PFSK-1 (cell line): ENCODE results near the gene OLIG1.

Experiments used
- POLR2AphosphoS5 ChIP-seq: IDR thresholded peaks from 2 replicates; pipeline ENCODE4 v1.6.1; 2012; ENCODE audit warnings: low read depth, mild to moderate bottlenecking, control low read depth, low read length, moderate library complexity
- SIN3A ChIP-seq: IDR thresholded peaks from 2 replicates; pipeline ENCODE4 v1.6.1; 2012; ENCODE audit warnings: mild to moderate bottlenecking, low read length, moderate library complexity, borderline replicate concordance; ENCODE audit not compliant: insufficient read depth
- TAF1 ChIP-seq: IDR thresholded peaks from 2 replicates; pipeline ENCODE4 v1.6.1; 2012; ENCODE audit warnings: low read length, control low read depth, borderline replicate concordance; ENCODE audit not compliant: insufficient read depth
- TF ChIP-seq, protein P1 (sequence below), 2 experiments: IDR thresholded peaks; 2 replicates each; pipeline versions ENCODE4 v1.6.1 to v1.8.0; 2011 to 2012; ENCODE audit warnings: low read depth in 2 of 2, low read length in 2 of 2, control low read depth in 1 of 2, inconsistent platforms in 1 of 2, mild to moderate bottlenecking in 1 of 2, moderate library complexity in 1 of 2; ENCODE audit not compliant: insufficient read depth in 1 of 2

DNA sequence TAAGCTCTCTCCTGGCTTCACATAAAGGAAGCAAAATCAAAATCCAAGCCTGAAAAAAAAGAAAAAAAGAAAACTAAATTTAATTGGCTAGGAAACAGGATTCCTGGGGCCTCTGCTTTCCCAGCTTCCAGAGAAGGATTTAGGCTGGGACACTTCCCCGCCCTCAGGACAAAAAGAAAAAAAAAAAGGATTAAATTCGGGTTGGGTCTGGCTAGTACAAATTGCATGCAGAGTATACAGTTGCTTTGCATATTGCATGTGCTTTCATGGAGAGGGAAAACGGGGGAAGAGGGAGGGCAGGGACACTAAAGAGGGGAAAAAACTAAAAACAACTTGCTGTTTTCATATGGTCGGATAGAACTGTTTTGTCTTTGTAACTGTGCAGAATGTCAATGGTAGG lies 42.7 kb downstream of the OLIG1 start:
- no peak for TF ChIP-seq POLR2AphosphoS5
- TF ChIP-seq, protein P1, sequence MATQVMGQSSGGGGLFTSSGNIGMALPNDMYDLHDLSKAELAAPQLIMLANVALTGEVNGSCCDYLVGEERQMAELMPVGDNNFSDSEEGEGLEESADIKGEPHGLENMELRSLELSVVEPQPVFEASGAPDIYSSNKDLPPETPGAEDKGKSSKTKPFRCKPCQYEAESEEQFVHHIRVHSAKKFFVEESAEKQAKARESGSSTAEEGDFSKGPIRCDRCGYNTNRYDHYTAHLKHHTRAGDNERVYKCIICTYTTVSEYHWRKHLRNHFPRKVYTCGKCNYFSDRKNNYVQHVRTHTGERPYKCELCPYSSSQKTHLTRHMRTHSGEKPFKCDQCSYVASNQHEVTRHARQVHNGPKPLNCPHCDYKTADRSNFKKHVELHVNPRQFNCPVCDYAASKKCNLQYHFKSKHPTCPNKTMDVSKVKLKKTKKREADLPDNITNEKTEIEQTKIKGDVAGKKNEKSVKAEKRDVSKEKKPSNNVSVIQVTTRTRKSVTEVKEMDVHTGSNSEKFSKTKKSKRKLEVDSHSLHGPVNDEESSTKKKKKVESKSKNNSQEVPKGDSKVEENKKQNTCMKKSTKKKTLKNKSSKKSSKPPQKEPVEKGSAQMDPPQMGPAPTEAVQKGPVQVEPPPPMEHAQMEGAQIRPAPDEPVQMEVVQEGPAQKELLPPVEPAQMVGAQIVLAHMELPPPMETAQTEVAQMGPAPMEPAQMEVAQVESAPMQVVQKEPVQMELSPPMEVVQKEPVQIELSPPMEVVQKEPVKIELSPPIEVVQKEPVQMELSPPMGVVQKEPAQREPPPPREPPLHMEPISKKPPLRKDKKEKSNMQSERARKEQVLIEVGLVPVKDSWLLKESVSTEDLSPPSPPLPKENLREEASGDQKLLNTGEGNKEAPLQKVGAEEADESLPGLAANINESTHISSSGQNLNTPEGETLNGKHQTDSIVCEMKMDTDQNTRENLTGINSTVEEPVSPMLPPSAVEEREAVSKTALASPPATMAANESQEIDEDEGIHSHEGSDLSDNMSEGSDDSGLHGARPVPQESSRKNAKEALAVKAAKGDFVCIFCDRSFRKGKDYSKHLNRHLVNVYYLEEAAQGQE (IDR thresholded peaks at IDR 0.05; ENCODE audit: insufficient read depth in 1 of 2, low read depth in 2 of 2, low read length in 2 of 2), result no peak
- no peak for TF ChIP-seq SIN3A
- no peak for TF ChIP-seq TAF1
